Colonic mucosa (tissue), 4 donors: ENCODE measurements around the gene CERS1. TPM values are rescaled to one million over a fixed set of nuclear protein-coding genes. Genes with fewer than 3 reads are reported as not detected.

Experiments
- DNase-seq: peaks from one replicate; pipeline ENCODE4 v3.0.0-alpha.2; 2020
- H3K27ac ChIP-seq: fragments of 200-600 bp; one replicate; pipeline ENCODE4 v1.8.0; 2021
- H3K27me3 ChIP-seq: fragments of 200-600 bp; one replicate; pipeline ENCODE4 v1.8.0; 2021
- H3K36me3 ChIP-seq: fragments of 200-600 bp; one replicate; pipeline ENCODE4 v1.8.0; 2021
- H3K4me1 ChIP-seq: fragments of 200-600 bp; one replicate; pipeline ENCODE4 v1.8.0; 2021; ENCODE audit warnings: mild to moderate bottlenecking
- H3K4me3 ChIP-seq: fragments of 200-600 bp; one replicate; pipeline ENCODE4 v1.8.0; 2021
- H3K9ac ChIP-seq, 2 donors: one replicate each; pipeline ENCODE4 v1.7.0; 2013; ENCODE audit warnings: control low read depth in 2 of 2, low read depth in 2 of 2, low read length in 2 of 2
- H3K9me3 ChIP-seq: fragments of 200-600 bp; one replicate; pipeline ENCODE4 v1.8.0; 2021
- intact Hi-C: fragments of 100-400 bp; cut with DNase I; formaldehyde crosslinking; loops from one replicate; pipeline ENCODE4 v1.14.1; 2022
- total RNA-seq, 2 donors: library from RNA; stranded (reverse); fragmentation: NEBNext Ultra II Directional in 1 of 2; extraction: Animal tissue kit (Norgen Biotek cat#: 25700) in 1 of 2; gene quantifications; one replicate each; pipeline ENCODE4 v1.2.1, GENCODE V29; 2021
- TF ChIP-seq, protein P1 (sequence below): fragments of 200-600 bp; IDR thresholded peaks from one replicate; pipeline ENCODE4 v1.8.0; 2022; ENCODE audit warnings: antibody characterized with exemption, mild to moderate bottlenecking
- donor health status: healthy.
- donor health status: DM: no; HTN: no; CAD: no.
- donor health status: DM: no; HTN: no; CAD: no.

CERS1 gene
- total RNA-seq, 2 donors from 2014 or later: 0.15 to 0.58 TPM

DNA sequence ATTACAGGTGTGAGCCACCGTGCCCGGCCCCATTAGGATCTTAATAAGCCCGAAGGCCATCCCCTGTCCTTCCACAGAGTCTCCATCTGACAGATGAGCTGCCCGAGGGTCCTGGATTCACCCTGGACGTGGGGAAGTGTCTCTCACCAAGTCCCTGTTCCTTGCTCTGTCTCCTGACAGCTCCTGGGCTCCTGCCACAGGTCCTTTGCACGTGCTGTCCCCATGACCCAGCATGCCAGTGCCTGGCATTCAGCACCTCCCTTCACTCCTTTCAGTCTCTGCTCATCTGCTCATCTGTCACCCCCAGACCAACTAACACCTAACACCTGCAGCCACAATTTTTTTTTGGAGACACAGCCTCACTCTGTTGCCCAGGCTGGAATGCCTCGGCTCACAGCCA, 14.5 kb downstream of the CERS1 start:
- Histone ChIP-seq H3K36me3 (no peaks in the 10 kb centered on the region), H3K4me3 (no peak overlapping the region), H3K4me1 (no peaks in the 10 kb centered on the region), H3K9ac (no peak overlapping the region), H3K9me3 (no peaks in the 10 kb centered on the region), H3K27me3 (no peaks in the 10 kb centered on the region), H3K27ac (no peak overlapping the region)
- DNase-seq: no peak
- intact Hi-C loops: no loop called here
- TF ChIP-seq, protein P1, sequence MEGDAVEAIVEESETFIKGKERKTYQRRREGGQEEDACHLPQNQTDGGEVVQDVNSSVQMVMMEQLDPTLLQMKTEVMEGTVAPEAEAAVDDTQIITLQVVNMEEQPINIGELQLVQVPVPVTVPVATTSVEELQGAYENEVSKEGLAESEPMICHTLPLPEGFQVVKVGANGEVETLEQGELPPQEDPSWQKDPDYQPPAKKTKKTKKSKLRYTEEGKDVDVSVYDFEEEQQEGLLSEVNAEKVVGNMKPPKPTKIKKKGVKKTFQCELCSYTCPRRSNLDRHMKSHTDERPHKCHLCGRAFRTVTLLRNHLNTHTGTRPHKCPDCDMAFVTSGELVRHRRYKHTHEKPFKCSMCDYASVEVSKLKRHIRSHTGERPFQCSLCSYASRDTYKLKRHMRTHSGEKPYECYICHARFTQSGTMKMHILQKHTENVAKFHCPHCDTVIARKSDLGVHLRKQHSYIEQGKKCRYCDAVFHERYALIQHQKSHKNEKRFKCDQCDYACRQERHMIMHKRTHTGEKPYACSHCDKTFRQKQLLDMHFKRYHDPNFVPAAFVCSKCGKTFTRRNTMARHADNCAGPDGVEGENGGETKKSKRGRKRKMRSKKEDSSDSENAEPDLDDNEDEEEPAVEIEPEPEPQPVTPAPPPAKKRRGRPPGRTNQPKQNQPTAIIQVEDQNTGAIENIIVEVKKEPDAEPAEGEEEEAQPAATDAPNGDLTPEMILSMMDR: no peak

DNA sequence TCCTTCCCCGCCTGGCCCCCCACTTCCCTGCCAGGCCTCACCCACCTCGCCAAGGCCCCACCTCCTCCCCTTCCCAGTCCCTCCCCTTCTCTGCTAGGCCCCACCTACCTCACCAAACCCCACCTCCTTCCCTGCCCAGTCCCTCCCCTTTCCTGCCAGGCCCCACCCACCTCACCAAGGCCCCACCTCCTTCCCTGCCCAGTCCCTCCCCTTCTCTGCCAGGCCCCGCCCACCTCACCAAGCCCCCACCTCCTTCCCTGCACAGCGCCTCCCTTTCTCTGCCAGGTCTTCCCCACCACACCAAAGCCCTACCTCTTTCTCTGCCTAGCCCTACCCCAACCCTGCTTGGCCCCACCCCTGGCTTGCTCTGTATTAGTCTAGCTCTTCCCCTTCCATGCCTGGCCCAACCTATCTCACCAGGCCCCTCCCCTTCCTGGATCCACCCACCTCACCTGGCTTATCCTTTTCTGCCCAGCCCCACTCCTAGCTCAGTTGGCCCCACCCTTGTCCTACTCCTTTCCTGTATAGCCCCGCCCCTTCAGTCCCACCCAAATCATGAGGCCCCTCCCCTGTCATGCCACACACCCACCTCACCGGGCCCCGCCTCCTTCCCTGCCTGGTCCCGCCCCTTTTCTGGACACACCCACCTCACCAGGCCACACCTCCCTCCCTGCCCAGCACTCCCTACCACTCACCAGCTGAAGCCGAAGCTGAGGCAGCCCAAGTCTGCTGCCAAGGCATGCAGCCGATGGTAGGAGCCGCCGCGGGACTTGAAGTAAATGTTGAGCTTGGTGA, 16.2 kb downstream of the CERS1 start:
- Histone ChIP-seq H3K36me3 (no peaks in the 10 kb centered on the region), H3K9ac (no peak overlapping the region), H3K27ac (no peak overlapping the region), H3K27me3 (no peaks in the 10 kb centered on the region), H3K4me1 (no peaks in the 10 kb centered on the region), H3K4me3 (no peak overlapping the region), H3K9me3 (no peaks in the 10 kb centered on the region)
- peak; percentile 87 for DNase-seq
- intact Hi-C loops: no loop called here
- TF ChIP-seq, protein P1: no peak

DNA sequence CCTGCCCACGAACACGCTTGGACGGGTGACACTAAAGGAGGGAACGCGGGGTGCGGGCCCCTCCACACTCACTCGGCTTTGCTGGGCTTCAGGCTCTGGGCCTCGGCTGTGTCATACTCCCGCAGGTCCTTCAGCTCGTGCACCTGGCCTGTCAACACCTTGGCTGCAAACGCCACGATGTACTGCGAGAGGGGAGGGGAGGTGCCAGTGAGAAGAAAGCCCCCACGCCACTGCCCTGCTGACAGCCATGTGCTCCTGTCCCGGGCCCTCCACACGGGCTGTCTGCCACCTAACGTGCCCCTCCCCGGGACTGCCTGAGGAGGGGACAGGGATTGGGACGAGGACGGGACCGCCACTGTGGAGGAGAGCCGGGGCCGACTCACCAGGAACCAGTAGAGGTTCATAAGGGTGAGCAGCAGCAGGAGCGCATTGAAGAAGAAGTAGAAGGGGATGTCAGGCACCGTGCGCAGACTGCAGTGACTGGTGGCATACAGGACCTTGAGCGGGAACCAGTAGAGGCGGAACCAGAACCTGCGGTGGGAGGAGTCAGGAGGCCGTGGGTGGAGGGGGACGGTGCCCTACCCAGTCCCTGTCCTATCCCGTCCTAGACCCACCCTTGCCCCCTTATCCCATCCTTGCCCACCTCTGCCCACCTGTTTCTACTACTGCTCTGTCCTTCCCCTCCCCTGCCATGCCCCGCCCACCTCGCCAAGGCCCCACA, 16.9 kb downstream of the CERS1 start:
- Histone ChIP-seq H3K9me3 (no peaks in the 10 kb centered on the region), H3K27ac (no peak overlapping the region), H3K4me1 (no peaks in the 10 kb centered on the region), H3K4me3 (no peak overlapping the region), H3K36me3 (no peaks in the 10 kb centered on the region), H3K27me3 (no peaks in the 10 kb centered on the region), H3K9ac (no peak overlapping the region)
- TF ChIP-seq, protein P1: no peak
- no peak for DNase-seq
- intact Hi-C loops: no loop called here

DNA sequence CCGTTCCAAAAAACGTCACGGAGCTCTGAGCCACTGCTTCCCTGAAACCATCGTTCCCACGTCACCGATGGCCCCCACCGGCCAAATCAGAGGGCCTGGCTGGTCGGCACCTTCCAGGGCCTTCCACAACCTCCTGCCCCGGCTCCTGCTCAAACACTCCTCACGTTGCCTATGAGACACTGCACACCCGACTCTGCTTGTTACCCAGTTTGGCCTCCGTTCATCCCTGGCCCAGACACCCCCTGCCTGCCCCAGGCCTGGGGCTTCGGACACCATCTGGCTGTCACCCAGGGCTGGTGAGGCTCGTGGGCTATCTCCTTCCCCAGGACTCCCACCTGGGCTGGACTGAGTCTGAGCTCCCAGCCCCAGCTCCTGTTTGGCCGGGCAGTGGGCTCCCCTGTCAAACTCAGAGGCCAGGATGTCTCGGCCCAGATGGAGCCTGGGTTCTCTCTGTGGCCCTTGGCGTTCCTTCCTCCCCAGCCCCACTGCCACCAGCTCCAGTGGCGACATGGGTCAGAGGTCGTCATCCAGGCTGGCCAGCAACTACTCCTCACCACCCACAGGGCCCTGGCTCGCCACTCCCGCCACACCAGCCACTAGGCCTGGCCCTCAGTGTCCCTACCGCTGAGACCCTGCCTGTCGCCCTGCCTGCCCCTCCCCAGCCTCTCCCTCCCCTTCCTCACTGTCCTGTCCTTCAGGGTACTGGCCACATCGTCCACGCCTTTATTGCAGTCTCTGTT, 17.7 kb downstream of the CERS1 start:
- no peak overlapping the region for H3K9ac ChIP-seq
- H3K36me3 ChIP-seq: no peaks in the 10 kb centered on the region
- no peak overlapping the region for H3K27ac ChIP-seq
- H3K27me3 ChIP-seq: no peaks in the 10 kb centered on the region
- no peak overlapping the region for H3K4me3 ChIP-seq
- H3K4me1 ChIP-seq: no peaks in the 10 kb centered on the region
- DNase-seq: no peak
- intact Hi-C loops: no loop called here
- TF ChIP-seq, protein P1: no peak
- H3K9me3 ChIP-seq: no peaks in the 10 kb centered on the region

DNA sequence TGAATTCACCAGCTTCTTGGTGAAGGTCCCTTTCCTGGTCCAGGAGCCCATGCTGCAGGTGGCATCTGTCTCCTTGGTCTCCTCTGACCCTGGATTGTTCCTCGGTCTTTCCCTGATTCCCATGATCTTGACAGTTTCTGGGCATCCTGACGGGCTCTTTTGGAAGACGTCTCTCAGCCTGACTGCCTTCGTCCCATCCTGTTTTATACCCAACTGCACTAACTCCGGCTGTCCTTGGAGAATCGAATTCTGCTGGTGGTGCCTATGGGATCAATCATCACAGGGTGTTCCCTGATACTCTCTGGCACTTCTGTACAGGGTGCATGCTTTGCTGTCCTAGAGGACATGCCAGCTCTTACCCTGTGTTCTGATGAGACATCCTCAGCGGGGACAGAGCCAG, 19.1 kb downstream of the CERS1 start:
- Histone ChIP-seq H3K4me1 (no peaks in the 10 kb centered on the region), H3K27ac (no peak overlapping the region), H3K4me3 (no peak overlapping the region), H3K9ac (no peak overlapping the region), H3K9me3 (no peaks in the 10 kb centered on the region), H3K36me3 (no peaks in the 10 kb centered on the region), H3K27me3 (no peaks in the 10 kb centered on the region)
- TF ChIP-seq, protein P1: no peak
- DNase-seq: no peak
- intact Hi-C loops: no loop called here
